Trophoblast cell (in vitro differentiated cells and primary cell): ENCODE data around the gene TLE4.

ENCODE experiments used
- DNase-seq, 2 donors: peaks; one replicate each; pipeline ENCODE4 v3.0.0-alpha.2; 2016
- H2AFZ ChIP-seq: 2 replicates; pipeline ENCODE4 v1.6.1; 2013; ENCODE audit warnings: low read length, moderate library complexity, mild to moderate bottlenecking; ENCODE audit not compliant: insufficient read depth, poor library complexity
- H2AK5ac ChIP-seq: 2 replicates; pipeline ENCODE4 v1.6.1; 2013; ENCODE audit warnings: mild to moderate bottlenecking, low read length
- H2BK120ac ChIP-seq: 2 replicates; pipeline ENCODE4 v1.6.1; 2013; ENCODE audit warnings: low read length, mild to moderate bottlenecking, moderate library complexity; ENCODE audit not compliant: insufficient read depth, poor library complexity
- H2BK12ac ChIP-seq: 2 replicates; pipeline ENCODE4 v1.6.1; 2013; ENCODE audit warnings: mild to moderate bottlenecking, low read length, moderate library complexity
- H2BK5ac ChIP-seq: 2 replicates; pipeline ENCODE4 v1.6.1; 2013; ENCODE audit warnings: low read length, low read depth, moderate library complexity, mild to moderate bottlenecking; ENCODE audit not compliant: poor library complexity
- H3K14ac ChIP-seq: 2 replicates; pipeline ENCODE4 v1.6.1; 2013; ENCODE audit warnings: mild to moderate bottlenecking, low read length
- H3K18ac ChIP-seq: 2 replicates; pipeline ENCODE4 v1.6.1; 2013; ENCODE audit warnings: mild to moderate bottlenecking, low read length
- H3K23ac ChIP-seq: 2 replicates; pipeline ENCODE4 v1.6.1; 2013; ENCODE audit warnings: low read length
- H3K27ac ChIP-seq: 2 replicates; pipeline ENCODE4 v1.5.1; 2013; ENCODE audit warnings: low read depth, mild to moderate bottlenecking, inconsistent platforms, low read length, moderate library complexity
- H3K27me3 ChIP-seq: 2 replicates; pipeline ENCODE4 v1.6.1; 2013; ENCODE audit warnings: inconsistent platforms, mild to moderate bottlenecking, low read length, moderate library complexity; ENCODE audit not compliant: insufficient read depth
- H3K36me3 ChIP-seq, 2 experiments: 1 replicate in 1 of 2; 2 replicates in 1 of 2; pipeline ENCODE4 v1.6.1; 2013; ENCODE audit warnings: low read length in 2 of 2, mild to moderate bottlenecking in 2 of 2, moderate library complexity in 1 of 2; ENCODE audit not compliant: insufficient read depth in 2 of 2, control insufficient read depth in 1 of 2
- H3K4ac ChIP-seq: 2 replicates; pipeline ENCODE4 v1.6.1; 2013; ENCODE audit warnings: low read depth, mild to moderate bottlenecking, low read length, moderate library complexity
- H3K4me1 ChIP-seq, 2 experiments: 1 replicate in 1 of 2; 2 replicates in 1 of 2; pipeline ENCODE4 v1.6.1; 2013; ENCODE audit warnings: low read length in 2 of 2, mild to moderate bottlenecking in 2 of 2, moderate library complexity in 1 of 2; ENCODE audit not compliant: insufficient read depth in 2 of 2, control insufficient read depth in 1 of 2
- H3K4me2 ChIP-seq: 2 replicates; pipeline ENCODE4 v1.6.1; 2013; ENCODE audit warnings: inconsistent platforms, mild to moderate bottlenecking, low read length, moderate library complexity
- H3K4me3 ChIP-seq: 2 replicates; pipeline ENCODE4 v1.5.1; 2013; ENCODE audit warnings: mild to moderate bottlenecking, low read depth, low read length, inconsistent platforms
- H3K79me1 ChIP-seq: one replicate; pipeline ENCODE4 v1.6.1; 2013; ENCODE audit warnings: low read length
- H3K79me2 ChIP-seq: 2 replicates; pipeline ENCODE4 v1.6.1; 2013; ENCODE audit warnings: low read length, mild to moderate bottlenecking; ENCODE audit not compliant: control insufficient read depth, insufficient read depth, poor library complexity
- H3K9ac ChIP-seq: 2 replicates; pipeline ENCODE4 v1.6.1; 2013; ENCODE audit warnings: mild to moderate bottlenecking, low read length
- H3K9me3 ChIP-seq: 2 replicates; pipeline ENCODE4 v1.6.1; 2013; ENCODE audit warnings: low read depth, mild to moderate bottlenecking, control low read depth, inconsistent platforms, low read length; ENCODE audit not compliant: insufficient read depth
- H4K12ac ChIP-seq: 2 replicates; pipeline ENCODE4 v1.6.1; 2013; ENCODE audit warnings: low read depth, mild to moderate bottlenecking, low read length, moderate library complexity
- H4K8ac ChIP-seq: 2 replicates; pipeline ENCODE4 v1.6.1; 2013; ENCODE audit warnings: low read depth, mild to moderate bottlenecking, low read length, moderate library complexity
- H4K91ac ChIP-seq: one replicate; pipeline ENCODE4 v1.6.1; 2013; ENCODE audit warnings: low read depth, mild to moderate bottlenecking, low read length, moderate library complexity
- WGBS: extraction: QIAGEN DNeasy Blood & Tissue Kit; methylation state at CpG from one replicate; pipeline ENCODE4 v1.1.7; 2013; ENCODE audit warnings: missing lambda C conversion rate; ENCODE audit not compliant: insufficient read length, insufficient coverage; ENCODE audit errors: extremely low coverage; 5-methylcytosine and 5-hydroxymethylcytosine counted together

The TLE4 gene

GRCh38 chr9:79663878-79664277 is 92.1 kb downstream of the TLE4 start:
- no peak overlapping the region for H2BK5ac ChIP-seq
- no CpG with 5 or more reads among the region's 13 CpGs for WGBS
- H3K79me2 ChIP-seq = peaks cover 2% of the 10 kb centered on the region

GRCh38 chr9:79664375-79664831 is 92.6 kb downstream of the TLE4 start:
- H2BK5ac ChIP-seq = no peak overlapping the region
- H3K4me1 ChIP-seq = peaks cover 3 to 6% of the 10 kb centered on the region in 2 experiments
- H3K4ac ChIP-seq = peak overlapping the region; percentile 21
- peaks cover 2% of the 10 kb centered on the region for H3K79me1 ChIP-seq
- no peak overlapping the region for H3K23ac ChIP-seq
- peaks cover 3 to 5% of the 10 kb centered on the region in 2 experiments for H3K36me3 ChIP-seq
- H4K12ac ChIP-seq = no peak overlapping the region
- WGBS = no CpG with 5 or more reads among the region's 5 CpGs
- no peak overlapping the region for H3K27ac ChIP-seq
- H2AFZ ChIP-seq = no peak overlapping the region
- H3K27me3 ChIP-seq = no peaks in the 10 kb centered on the region
- H3K9me3 ChIP-seq = no peaks in the 10 kb centered on the region
- H3K9ac ChIP-seq = no peak overlapping the region
- no peak overlapping the region for H3K14ac ChIP-seq
- no peak overlapping the region for H3K4me2 ChIP-seq
- H4K8ac ChIP-seq = no peak overlapping the region
- H3K79me2 ChIP-seq = peaks cover 2% of the 10 kb centered on the region
- H3K18ac ChIP-seq = no peak overlapping the region
- H2BK120ac ChIP-seq = no peak overlapping the region
- no peak overlapping the region for H2AK5ac ChIP-seq
- DNase-seq = peak in 1 of 2 donors; percentile 70
- no peak overlapping the region for H2BK12ac ChIP-seq
- H4K91ac ChIP-seq = no peak overlapping the region
- H3K4me3 ChIP-seq = no peak overlapping the region

More at GRCh38 chr9:79663878-79664277, 92.1 kb downstream of the TLE4 start:
- H3K27ac ChIP-seq = no peak overlapping the region
- H3K4me1 ChIP-seq = peaks cover 3 to 6% of the 10 kb centered on the region in 2 experiments
- no peak overlapping the region for H3K4ac ChIP-seq
- H3K79me1 ChIP-seq = peaks cover 2% of the 10 kb centered on the region
- H3K27me3 ChIP-seq = no peaks in the 10 kb centered on the region
- no peaks in the 10 kb centered on the region for H3K9me3 ChIP-seq
- no peak overlapping the region for H3K14ac ChIP-seq
- no peak overlapping the region for H3K9ac ChIP-seq
- no peak overlapping the region for H4K12ac ChIP-seq
- H4K91ac ChIP-seq = no peak overlapping the region
- H3K4me2 ChIP-seq = no peak overlapping the region
- H3K36me3 ChIP-seq = peaks cover 4 to 5% of the 10 kb centered on the region in 2 experiments
- H2AFZ ChIP-seq = no peak overlapping the region
- H2AK5ac ChIP-seq = no peak overlapping the region
- H3K4me3 ChIP-seq = no peak overlapping the region
- H2BK12ac ChIP-seq = no peak overlapping the region
- no peak overlapping the region for H4K8ac ChIP-seq
- H3K23ac ChIP-seq = no peak overlapping the region
- DNase-seq = no peak
- no peak overlapping the region for H2BK120ac ChIP-seq
- H3K18ac ChIP-seq = peak overlapping the region; percentile 56

- Histone ChIP-seq H3K27ac (no peak overlapping the region), H3K4me3 (no peak overlapping the region), H3K79me1 (peaks cover 5% of the 10 kb centered on the region), H3K9me3 (no peaks in the 10 kb centered on the region), H2AFZ (no peak overlapping the region), H3K4ac (no peak overlapping the region), H3K4me1 (peaks cover 3 to 9% of the 10 kb centered on the region in 2 experiments), H3K23ac (no peak overlapping the region), H4K91ac (no peak overlapping the region), H2BK5ac (no peak overlapping the region), H4K12ac (no peak overlapping the region), H3K27me3 (no peaks in the 10 kb centered on the region), H3K14ac (no peak overlapping the region), H2BK12ac (no peak overlapping the region), H4K8ac (no peak overlapping the region), H3K9ac (no peak overlapping the region), H3K4me2 (no peak overlapping the region), H3K18ac (no peak overlapping the region), H2AK5ac (no peak overlapping the region), H2BK120ac (no peak overlapping the region), H3K36me3 (peaks cover 3 to 5% of the 10 kb centered on the region in 2 experiments), H3K79me2 (peaks cover 2% of the 10 kb centered on the region)
- no CpG with 5 or more reads among the region's 8 CpGs for WGBS
- DNase-seq = no peak
Measured at GRCh38 chr9:79665369-79665768, 93.6 kb downstream of the TLE4 start.

- no peak overlapping the region for H4K12ac ChIP-seq
- no peak overlapping the region for H3K9ac ChIP-seq
- DNase-seq = no peak
- no peak overlapping the region for H2BK5ac ChIP-seq
- no peak overlapping the region for H3K4ac ChIP-seq
- no CpG with 5 or more reads among the region's 2 CpGs for WGBS
- H3K4me3 ChIP-seq = no peak overlapping the region
- H3K27me3 ChIP-seq = no peaks in the 10 kb centered on the region
- H3K18ac ChIP-seq = no peak overlapping the region
- no peak overlapping the region for H4K8ac ChIP-seq
- H3K36me3 ChIP-seq = peaks cover 3% of the 10 kb centered on the region in 2 experiments
- H2BK120ac ChIP-seq = no peak overlapping the region
- H2AFZ ChIP-seq = no peak overlapping the region
- no peak overlapping the region for H4K91ac ChIP-seq
- no peak overlapping the region for H3K4me2 ChIP-seq
- no peak overlapping the region for H3K14ac ChIP-seq
- peaks cover 3 to 10% of the 10 kb centered on the region in 2 experiments for H3K4me1 ChIP-seq
- no peak overlapping the region for H2BK12ac ChIP-seq
- peaks cover 2% of the 10 kb centered on the region for H3K79me2 ChIP-seq
- H3K23ac ChIP-seq = no peak overlapping the region
- H2AK5ac ChIP-seq = no peak overlapping the region
- peaks cover 5% of the 10 kb centered on the region for H3K79me1 ChIP-seq
- no peak overlapping the region for H3K27ac ChIP-seq
- no peaks in the 10 kb centered on the region for H3K9me3 ChIP-seq
Measured at GRCh38 chr9:79665931-79666330, 94.2 kb downstream of the TLE4 start.
